Astrocyte (in vitro differentiated cells and primary cell): ENCODE data around the gene GID4.

Experiments used
- CTCF ChIP-seq: IDR thresholded peaks from 2 replicates; pipeline ENCODE4 v1.5.1; 2011; ENCODE audit warnings: low read depth, mild to moderate bottlenecking, inconsistent platforms, low read length, moderate library complexity; ENCODE audit not compliant: insufficient read depth
- EZH2 ChIP-seq: IDR thresholded peaks from 2 replicates; pipeline ENCODE4 v1.6.1; 2012; ENCODE audit warnings: mild to moderate bottlenecking, low read length, inconsistent platforms; ENCODE audit not compliant: insufficient read depth

DNA sequence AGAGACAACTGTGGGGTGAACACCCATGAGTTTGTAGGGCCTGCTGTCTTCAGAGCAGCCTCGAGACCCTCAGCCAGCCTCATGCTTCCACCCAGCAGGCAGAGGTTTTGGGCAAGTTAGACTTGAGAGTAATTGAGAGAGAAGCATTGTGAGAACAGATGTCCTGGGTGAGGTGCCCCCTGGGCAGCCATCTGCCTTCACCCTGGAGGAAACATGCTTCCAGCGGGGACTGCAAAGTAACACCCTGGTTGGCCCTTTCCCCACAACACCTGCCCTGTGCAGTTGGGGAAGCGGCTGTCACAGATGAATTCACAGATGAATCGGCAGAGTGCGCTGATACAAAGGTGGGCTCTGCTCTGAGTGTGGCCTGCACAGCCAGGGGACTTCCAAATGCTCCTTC lies 23.6 kb upstream of the GID4 start:
- TF ChIP-seq CTCF (no peak), EZH2 (no peak)
